Measurements from ENCODE around the gene SPIRE2. TPM values are rescaled to one million over a fixed set of nuclear protein-coding genes. Genes with fewer than 3 reads are reported as not detected.

The SPIRE2 gene
- total and polyA plus RNA-seq, 2 of the 4 experiments (the other 2 are of a cell fraction), result 0.72 to 1.9 TPM

- no peak for TF ChIP-seq CTCF (conservative IDR thresholded peaks at IDR 0.05; ENCODE audit: low read depth, low read length)
- no peak for TF ChIP-seq FOS (IDR thresholded peaks at IDR 0.05; ENCODE audit: low read depth, low read length)
- TF ChIP-seq RAD21 (IDR thresholded peaks at IDR 0.05; ENCODE audit: low read length), result no peak
- no peak for TF ChIP-seq USF2 (IDR thresholded peaks at IDR 0.05; ENCODE audit: low read depth, low read length)
These were observed 77.3 kb downstream of the SPIRE2 start (continued) for GRCh38 chr16:89905511-89906139.

Measured in IMR-90 (cell line).